OCI-LY1 (cell line): ENCODE results near the gene BTBD10.

Source experiments
- H2AFZ ChIP-seq: fragments of 200-600 bp; sonication (generic), shearing (Covaris generic); 2 replicates; pipeline ENCODE4 v1.6.0; 2014; ENCODE audit warnings: antibody characterized with exemption, mild to moderate bottlenecking, low read length
- H3F3A ChIP-seq: fragments of 200-600 bp; sonication (generic), shearing (Covaris generic); 2 replicates; pipeline ENCODE4 v1.6.0; 2014; ENCODE audit warnings: mild to moderate bottlenecking, antibody characterized with exemption, low read length, moderate library complexity; ENCODE audit not compliant: insufficient read depth
- H3K27ac ChIP-seq: fragments of 200-600 bp; sonication (generic); 2 replicates; pipeline ENCODE4 v1.5.1; 2014; ENCODE audit warnings: low read length, mixed run types, mild to moderate bottlenecking, low read depth; ENCODE audit not compliant: poor library complexity, severe bottlenecking
- H3K27me3 ChIP-seq: fragments of 200-600 bp; sonication (generic); 2 replicates; pipeline ENCODE4 v1.6.0; 2014; ENCODE audit warnings: antibody characterized with exemption, mild to moderate bottlenecking, low read length, moderate library complexity; ENCODE audit not compliant: insufficient read depth
- H3K36me3 ChIP-seq: fragments of 200-600 bp; sonication (generic); 2 replicates; pipeline ENCODE4 v1.6.1; 2014; ENCODE audit warnings: mild to moderate bottlenecking, antibody characterized with exemption, low read length, moderate library complexity, mixed read lengths; ENCODE audit not compliant: insufficient read depth
- H3K4me1 ChIP-seq: fragments of 200-600 bp; sonication (generic); 2 replicates; pipeline ENCODE4 v1.5.1; 2014; ENCODE audit warnings: mild to moderate bottlenecking, low read length, moderate library complexity; ENCODE audit not compliant: insufficient read depth, severe bottlenecking
- H3K4me2 ChIP-seq: fragments of 200-600 bp; sonication (generic), shearing (Covaris generic); 2 replicates; pipeline ENCODE4 v1.6.1; 2014; ENCODE audit warnings: low read length
- H3K4me3 ChIP-seq: fragments of 200-600 bp; sonication (generic); 2 replicates; pipeline ENCODE4 v1.5.1; 2014; ENCODE audit warnings: low read length, low read depth, mild to moderate bottlenecking, mixed read lengths; ENCODE audit not compliant: poor library complexity, severe bottlenecking
- H3K79me2 ChIP-seq: fragments of 200-600 bp; shearing (Covaris generic); 2 replicates; pipeline ENCODE4 v1.6.1; 2016; ENCODE audit warnings: mixed run types, low read length, mixed read lengths; ENCODE audit not compliant: insufficient read depth
- H3K9ac ChIP-seq: fragments of 200-600 bp; sonication (generic), shearing (Covaris generic); 2 replicates; pipeline ENCODE4 v1.6.1; 2014; ENCODE audit warnings: mild to moderate bottlenecking, low read length, mixed read lengths
- H3K9me2 ChIP-seq: fragments of 200-600 bp; sonication (generic), shearing (Covaris generic); 2 replicates; pipeline ENCODE4 v1.6.1; 2014; ENCODE audit warnings: low read depth, mild to moderate bottlenecking, low read length, mixed read lengths
- H3K9me3 ChIP-seq: fragments of 200-600 bp; shearing (Covaris generic); 2 replicates; pipeline ENCODE4 v1.6.1; 2014; ENCODE audit warnings: low read length, mixed read lengths
- H4K20me1 ChIP-seq: fragments of 200-600 bp; sonication (generic), shearing (Covaris generic); 2 replicates; pipeline ENCODE4 v1.6.0; 2016; ENCODE audit warnings: mild to moderate bottlenecking, low read length; ENCODE audit not compliant: insufficient read depth
- EZH2 ChIP-seq: fragments of 200-600 bp; sonication (generic), shearing (Covaris generic); IDR thresholded peaks from 2 replicates; pipeline ENCODE4 v1.8.0; 2017; ENCODE audit warnings: borderline replicate concordance, mixed run types, mild to moderate bottlenecking, antibody characterized with exemption, low read length, moderate library complexity, mixed read lengths
- TF ChIP-seq, protein P1 (sequence below): fragments of 200-600 bp; sonication (generic), shearing (Covaris generic); IDR thresholded peaks from 2 replicates; pipeline ENCODE4 v1.5.1; 2017; ENCODE audit warnings: mild to moderate bottlenecking, antibody characterized with exemption, low read length, moderate library complexity, mixed read lengths

The BTBD10 gene

DNA sequence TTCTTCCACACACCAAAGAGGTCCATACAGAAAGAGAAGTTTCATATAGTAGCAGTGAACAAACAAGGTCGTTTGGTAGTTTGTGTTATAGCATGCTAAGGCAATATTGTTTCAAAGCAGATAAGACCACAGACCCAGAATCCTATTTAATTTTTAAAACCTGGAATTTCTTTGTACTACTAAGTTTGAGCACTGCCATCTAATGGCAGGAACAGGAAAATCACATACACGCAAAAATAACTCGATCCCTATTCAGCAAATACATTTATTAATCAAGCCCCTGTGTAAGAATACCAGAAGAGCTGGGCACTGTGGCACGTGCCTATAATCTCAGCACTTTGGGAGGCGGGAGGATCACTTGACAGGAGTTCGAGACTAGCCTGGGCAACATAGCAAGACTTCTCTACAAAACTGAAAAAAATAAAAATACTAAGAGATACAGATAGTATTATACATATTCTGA, 2.9 kb upstream of the BTBD10 start:
- Histone ChIP-seq H3K4me2 (no peak overlapping the region), H3K4me1 (peaks cover 22% of the 10 kb centered on the region), H3K36me3 (no peaks in the 10 kb centered on the region), H3K9me3 (no peaks in the 10 kb centered on the region), H3K79me2 (peaks cover 16% of the 10 kb centered on the region), H3K9me2 (no peaks in the 10 kb centered on the region), H3F3A (no peaks in the 10 kb centered on the region), H2AFZ (no peak overlapping the region), H4K20me1 (no peaks in the 10 kb centered on the region), H3K27me3 (no peaks in the 10 kb centered on the region), H3K4me3 (no peak overlapping the region), H3K27ac (no peak overlapping the region), H3K9ac (no peak overlapping the region)
- no peak for TF ChIP-seq EZH2
- TF ChIP-seq, protein P1, sequence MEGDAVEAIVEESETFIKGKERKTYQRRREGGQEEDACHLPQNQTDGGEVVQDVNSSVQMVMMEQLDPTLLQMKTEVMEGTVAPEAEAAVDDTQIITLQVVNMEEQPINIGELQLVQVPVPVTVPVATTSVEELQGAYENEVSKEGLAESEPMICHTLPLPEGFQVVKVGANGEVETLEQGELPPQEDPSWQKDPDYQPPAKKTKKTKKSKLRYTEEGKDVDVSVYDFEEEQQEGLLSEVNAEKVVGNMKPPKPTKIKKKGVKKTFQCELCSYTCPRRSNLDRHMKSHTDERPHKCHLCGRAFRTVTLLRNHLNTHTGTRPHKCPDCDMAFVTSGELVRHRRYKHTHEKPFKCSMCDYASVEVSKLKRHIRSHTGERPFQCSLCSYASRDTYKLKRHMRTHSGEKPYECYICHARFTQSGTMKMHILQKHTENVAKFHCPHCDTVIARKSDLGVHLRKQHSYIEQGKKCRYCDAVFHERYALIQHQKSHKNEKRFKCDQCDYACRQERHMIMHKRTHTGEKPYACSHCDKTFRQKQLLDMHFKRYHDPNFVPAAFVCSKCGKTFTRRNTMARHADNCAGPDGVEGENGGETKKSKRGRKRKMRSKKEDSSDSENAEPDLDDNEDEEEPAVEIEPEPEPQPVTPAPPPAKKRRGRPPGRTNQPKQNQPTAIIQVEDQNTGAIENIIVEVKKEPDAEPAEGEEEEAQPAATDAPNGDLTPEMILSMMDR: peak; percentile 66; the same call in 1 of the 2 replicates

DNA sequence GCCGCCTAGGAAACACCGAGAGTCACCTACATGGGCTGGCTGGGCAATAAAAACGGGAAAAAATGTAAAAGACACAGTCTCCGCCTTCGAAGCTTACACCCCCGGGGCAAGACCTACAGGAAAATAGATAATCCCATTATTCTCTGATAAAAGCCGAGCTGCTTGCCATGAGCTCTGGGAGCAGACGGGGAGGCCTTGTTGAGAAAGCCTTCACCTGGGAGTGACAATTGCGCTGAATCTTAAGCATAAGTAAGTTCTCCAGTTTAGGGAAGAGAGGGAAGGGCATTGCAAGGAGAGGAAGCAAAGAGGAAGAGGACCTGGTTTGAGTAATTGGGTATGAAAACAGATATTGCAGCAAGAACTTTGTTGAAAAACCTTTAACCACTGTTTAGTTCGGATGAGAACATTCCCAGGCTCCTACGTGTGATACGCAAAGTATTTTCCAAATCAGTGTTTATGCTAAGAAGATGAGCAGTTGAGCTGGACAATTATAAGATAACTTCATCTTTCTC, 813 bp upstream of the BTBD10 start:
- no peaks in the 10 kb centered on the region for H3K9me3 ChIP-seq
- no peaks in the 10 kb centered on the region for H3K9me2 ChIP-seq
- H4K20me1 ChIP-seq: no peaks in the 10 kb centered on the region
- peaks cover 22% of the 10 kb centered on the region for H3K4me1 ChIP-seq
- peaks cover 35% of the 10 kb centered on the region for H3K79me2 ChIP-seq
- TF ChIP-seq, protein P1: no peak
- no peak for TF ChIP-seq EZH2
- H3K27ac ChIP-seq: peak overlapping the region; percentile 53
- peak overlapping the region; percentile 98 for H3K4me2 ChIP-seq
- 0 out of 2 replicates have a peak overlapping the region, but pooled peaks have one; percentile 19 for H2AFZ ChIP-seq
- H3F3A ChIP-seq: no peaks in the 10 kb centered on the region
- H3K4me3 ChIP-seq: peak overlapping the region; percentile 72
- no peaks in the 10 kb centered on the region for H3K27me3 ChIP-seq
- H3K9ac ChIP-seq: peak overlapping the region; percentile 89
- peaks cover 4% of the 10 kb centered on the region; the same call in 1 of the 2 replicates for H3K36me3 ChIP-seq

DNA sequence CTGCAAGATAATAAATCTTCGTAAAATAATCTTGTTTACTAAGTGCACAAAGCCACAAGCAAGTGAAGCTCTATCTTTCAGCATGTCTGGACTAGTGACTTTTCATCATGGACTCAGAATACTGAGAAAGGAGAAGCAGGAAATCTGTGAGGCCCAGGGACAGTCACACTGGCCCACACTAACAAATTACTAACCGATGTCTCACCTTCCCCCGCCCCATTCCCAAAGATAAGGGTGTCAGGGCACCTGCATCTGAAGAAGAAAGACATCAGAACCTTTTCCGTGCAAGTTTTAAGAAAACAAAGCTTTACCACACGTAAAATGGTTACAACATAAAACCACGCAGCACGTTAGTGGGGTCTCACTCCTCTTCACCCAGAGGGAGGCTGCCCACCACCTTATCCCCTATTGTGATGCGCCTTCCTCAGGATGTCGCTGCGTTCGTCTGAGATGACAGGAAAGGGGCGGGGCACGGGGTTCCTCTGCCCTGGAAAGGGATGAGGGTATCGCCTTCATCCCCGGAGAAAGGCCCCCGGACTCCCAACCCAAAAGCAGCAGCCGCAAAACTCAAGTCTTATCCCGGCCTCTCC, 616 bp downstream of the BTBD10 start:
- TF ChIP-seq, protein P1: no peak; the same call in 1 of the 2 replicates
- no peak for TF ChIP-seq EZH2
- H3K9me2 ChIP-seq: no peaks in the 10 kb centered on the region
- H3K4me3 ChIP-seq: peak overlapping the region; percentile 72
- H2AFZ ChIP-seq: no peak overlapping the region
- no peaks in the 10 kb centered on the region for H3K9me3 ChIP-seq
- H3K79me2 ChIP-seq: peaks cover 47% of the 10 kb centered on the region
- H3K4me2 ChIP-seq: peak overlapping the region; percentile 98
- H3K9ac ChIP-seq: peak overlapping the region; percentile 89
- peaks cover 22% of the 10 kb centered on the region for H3K4me1 ChIP-seq
- no peaks in the 10 kb centered on the region for H4K20me1 ChIP-seq
- no peaks in the 10 kb centered on the region for H3F3A ChIP-seq
- peaks cover 4% of the 10 kb centered on the region; the same call in 1 of the 2 replicates for H3K36me3 ChIP-seq
- H3K27ac ChIP-seq: peak overlapping the region; percentile 0
- H3K27me3 ChIP-seq: no peaks in the 10 kb centered on the region
